Transverse colon (tissue), 4 donors: ENCODE data around the gene FAM131B. TPM values are rescaled to one million over a fixed set of nuclear protein-coding genes. Genes with fewer than 3 reads are reported as not detected.

Experiments
- DNase-seq: peaks from one replicate; pipeline ENCODE4 v3.0.0-alpha.2; 2019
- H3K27ac ChIP-seq, 4 donors: fragments of 200-600 bp; sonication (generic); 2 replicates each; pipeline ENCODE4 v1.5.1; 2016 to 2018; ENCODE audit warnings: inconsistent platforms in 4 of 4
- H3K27me3 ChIP-seq: fragments of 200-600 bp; sonication (generic); 2 replicates; pipeline ENCODE4 v1.5.1; 2017; ENCODE audit warnings: inconsistent platforms
- H3K36me3 ChIP-seq, 4 donors: fragments of 200-600 bp; sonication (generic); 2 replicates each; pipeline ENCODE4 v1.5.1; 2017 to 2019; ENCODE audit warnings: inconsistent platforms in 4 of 4
- H3K4me1 ChIP-seq, 4 donors: fragments of 200-600 bp; sonication (generic); 2 replicates each; pipeline ENCODE4 v1.5.1; 2017 to 2020; ENCODE audit warnings: inconsistent platforms in 4 of 4
- H3K4me3 ChIP-seq, 4 donors: fragments of 200-600 bp; sonication (generic); 1 replicate in 1 of 4; 2 replicates in 3 of 4; pipeline versions ENCODE4 v1.5.1 to v1.6.1; 2017 to 2019; ENCODE audit warnings: inconsistent platforms in 4 of 4
- H3K9me3 ChIP-seq, 2 donors: fragments of 200-600 bp; sonication (generic); 2 replicates each; pipeline ENCODE4 v1.5.1; 2017 to 2019; ENCODE audit warnings: inconsistent platforms in 2 of 2
- EP300 ChIP-seq: sonication (generic); formaldehyde crosslinking; IDR thresholded peaks from one replicate; pipeline ENCODE4 v1.6.1; 2017; ENCODE audit warnings: antibody characterized with exemption, low read depth
- POLR2A ChIP-seq: fragments of 450-650 bp; IDR thresholded peaks from one replicate; pipeline ENCODE4 v1.6.1; 2016; ENCODE audit warnings: antibody characterized with exemption, mild to moderate bottlenecking, moderate library complexity
- POLR2AphosphoS5 ChIP-seq, 3 donors: sonication (generic); formaldehyde crosslinking; IDR thresholded peaks; one replicate each; pipeline ENCODE4 v1.6.1; 2016; ENCODE audit warnings: antibody characterized with exemption in 3 of 3
- WGBS, 2 donors: methylation state at CpG; one replicate each; pipeline ENCODE4 v1.1.5; 2018; ENCODE audit warnings: low coverage in 1 of 2; 5-methylcytosine and 5-hydroxymethylcytosine counted together
- in situ Hi-C, 4 donors: fragments of 200-750 bp; cut with MboI; loops; one replicate each; pipeline versions ENCODE4 v1.15.0 to v1.15.1; 2017; ENCODE audit warnings: low sequenced_read_pairs in 3 of 4, low pct_ligation_motif_present in 1 of 4, low pct_unique_long_range_greater_than_20kb in 1 of 4
- intact Hi-C: fragments of 100-400 bp; cut with DNase I; formaldehyde crosslinking; loops from one replicate; pipeline ENCODE4 v1.15.1; 2023; ENCODE audit warnings: low total_unique reads
- total RNA-seq, 4 donors: library from RNA; depleted of rRNA; stranded (reverse); fragments of >200 nt; gene quantifications; one replicate each; pipeline ENCODE4 v1.1.0, GENCODE V29; 2016
- TF ChIP-seq, protein P1 (sequence below), 5 experiments: fragments of 200-600 bp in 3 of 5; fragments of 450-650 bp in 2 of 5; sonication (generic) in 3 of 5; IDR thresholded peaks; 1 replicate in 2 of 5; 2 replicates in 3 of 5; pipeline ENCODE4 v1.5.1; 2016 to 2017; ENCODE audit warnings: antibody characterized with exemption in 5 of 5, inconsistent platforms in 3 of 5, mild to moderate bottlenecking in 2 of 5, moderate library complexity in 1 of 5

Gene FAM131B
- total RNA-seq, 4 donors from 2014 or later: 2.2 to 33.4 (median 4.7) TPM

- TF ChIP-seq EP300 (no peak), POLR2A (no peak), POLR2AphosphoS5 (IDR thresholded peaks at IDR 0.05) (no peak)
- TF ChIP-seq, protein P1, sequence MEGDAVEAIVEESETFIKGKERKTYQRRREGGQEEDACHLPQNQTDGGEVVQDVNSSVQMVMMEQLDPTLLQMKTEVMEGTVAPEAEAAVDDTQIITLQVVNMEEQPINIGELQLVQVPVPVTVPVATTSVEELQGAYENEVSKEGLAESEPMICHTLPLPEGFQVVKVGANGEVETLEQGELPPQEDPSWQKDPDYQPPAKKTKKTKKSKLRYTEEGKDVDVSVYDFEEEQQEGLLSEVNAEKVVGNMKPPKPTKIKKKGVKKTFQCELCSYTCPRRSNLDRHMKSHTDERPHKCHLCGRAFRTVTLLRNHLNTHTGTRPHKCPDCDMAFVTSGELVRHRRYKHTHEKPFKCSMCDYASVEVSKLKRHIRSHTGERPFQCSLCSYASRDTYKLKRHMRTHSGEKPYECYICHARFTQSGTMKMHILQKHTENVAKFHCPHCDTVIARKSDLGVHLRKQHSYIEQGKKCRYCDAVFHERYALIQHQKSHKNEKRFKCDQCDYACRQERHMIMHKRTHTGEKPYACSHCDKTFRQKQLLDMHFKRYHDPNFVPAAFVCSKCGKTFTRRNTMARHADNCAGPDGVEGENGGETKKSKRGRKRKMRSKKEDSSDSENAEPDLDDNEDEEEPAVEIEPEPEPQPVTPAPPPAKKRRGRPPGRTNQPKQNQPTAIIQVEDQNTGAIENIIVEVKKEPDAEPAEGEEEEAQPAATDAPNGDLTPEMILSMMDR (IDR thresholded peaks at IDR 0.05): no peak
- DNase-seq: no peak
- in situ Hi-C loops: loop anchor here in 1 of 4 donors (10.0 kb wide), 1 partner anchor 163 kb away; no protein-coding TSS in a partner anchor
- peak overlapping the region; percentile 31 to 62 (median 52) for H3K4me3 ChIP-seq
- peak overlapping the region; percentile 50 to 82 (median 78) for H3K27ac ChIP-seq
- H3K4me1 ChIP-seq: peaks cover 10 to 38% (median 28%) of the 10 kb centered on the region in 4 donors
- no peaks in the 10 kb centered on the region for H3K27me3 ChIP-seq
- no peaks in the 10 kb centered on the region for H3K36me3 ChIP-seq
- 9% methylated on average over 19 of the region's 20 CpGs; no CpG with 5 or more reads in 1 of the 2 donors for WGBS, 2 donors
- intact Hi-C loops: no loop called here
- no peaks in the 10 kb centered on the region for H3K9me3 ChIP-seq
These were observed 45.8 kb upstream of the FAM131B start for GRCh38 chr7:143408252-143408685.

DNA sequence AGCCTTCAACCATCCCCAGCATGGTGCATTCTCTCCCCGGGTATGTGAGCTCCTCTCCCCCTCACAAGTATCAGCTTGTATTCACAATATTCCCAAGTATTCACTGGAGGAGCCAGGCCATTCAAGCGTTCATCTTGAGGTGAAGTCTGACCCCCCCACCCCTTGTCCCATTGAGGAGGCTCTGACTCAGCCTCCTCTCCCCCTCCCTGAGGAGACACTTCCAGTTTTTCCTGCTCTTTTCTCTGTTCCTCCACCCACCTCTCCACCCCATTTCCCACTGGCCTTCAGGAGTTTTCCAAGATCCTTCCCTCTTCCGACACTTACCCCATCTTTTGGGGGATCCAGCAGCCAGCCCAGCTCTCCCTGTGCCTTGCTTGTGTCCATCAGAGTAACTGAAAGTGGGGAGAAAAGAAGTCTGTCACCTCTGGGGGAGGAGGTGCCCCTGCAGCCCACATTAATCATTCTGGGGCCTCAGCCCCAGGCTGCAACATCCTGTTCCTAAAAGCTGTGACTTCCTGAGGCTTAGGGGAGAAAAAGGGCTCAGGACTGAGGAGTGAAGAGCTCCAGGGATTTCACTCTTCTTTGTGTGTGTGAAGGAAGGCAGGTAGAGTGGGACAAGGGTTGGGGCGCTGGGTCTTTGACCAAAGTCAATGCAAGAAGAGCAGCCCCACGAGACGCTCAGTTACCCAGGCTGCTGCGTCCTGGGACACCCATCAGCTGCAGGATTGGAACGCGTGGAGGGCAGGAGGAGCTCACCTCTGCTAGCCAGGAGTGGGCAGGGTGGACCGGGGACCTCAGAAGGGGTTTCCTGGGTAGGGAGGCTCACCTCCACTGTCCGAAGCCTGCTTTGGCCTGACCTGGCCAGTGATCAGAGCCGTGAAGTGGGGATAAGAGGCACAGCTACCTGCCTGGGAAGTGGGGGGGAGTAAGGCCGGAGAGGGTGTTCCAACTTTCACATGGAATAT is 45.1 kb upstream of the FAM131B start:
- DNase-seq: no peak

GRCh38 chr7:143406002-143406357 is 43.5 kb upstream of the FAM131B start:
- H3K27ac ChIP-seq: no peak overlapping the region
- H3K4me3 ChIP-seq: no peak overlapping the region
- intact Hi-C loops: loop anchor here (1.0 kb wide), 1 partner anchor 48 kb away; no protein-coding TSS in a partner anchor
- WGBS, 2 donors: 92 to 100% methylated on average over 1 to 3 of the region's 3 CpGs
- no peak for TF ChIP-seq POLR2A
- no peak for TF ChIP-seq EP300
- TF ChIP-seq POLR2AphosphoS5 (IDR thresholded peaks at IDR 0.05): no peak
- TF ChIP-seq, protein P1 (IDR thresholded peaks at IDR 0.05): no peak
- DNase-seq: no peak
- H3K36me3 ChIP-seq: no peaks in the 10 kb centered on the region
- no peaks in the 10 kb centered on the region for H3K9me3 ChIP-seq
- no peaks in the 10 kb centered on the region for H3K27me3 ChIP-seq
- in situ Hi-C loops: loop anchor here in 1 of 4 donors (10.0 kb wide), 1 partner anchor 161 kb away; no protein-coding TSS in a partner anchor
- H3K4me1 ChIP-seq: peaks cover 10 to 34% (median 28%) of the 10 kb centered on the region in 4 donors

More for the DNA sequence above, 45.1 kb upstream of the FAM131B start:
- in situ Hi-C loops: loop anchor here in 1 of 4 donors (10.0 kb wide), 1 partner anchor 163 kb away; no protein-coding TSS in a partner anchor
- intact Hi-C loops: no loop called here
- no peaks in the 10 kb centered on the region for H3K27me3 ChIP-seq
- WGBS, 2 donors: 42 to 58% methylated on average over 2 to 13 of the region's 13 CpGs
- peaks cover 10 to 38% (median 28%) of the 10 kb centered on the region in 4 donors for H3K4me1 ChIP-seq
- no peak for TF ChIP-seq POLR2AphosphoS5 (IDR thresholded peaks at IDR 0.05)
- TF ChIP-seq POLR2A: no peak
- TF ChIP-seq, protein P1 (IDR thresholded peaks at IDR 0.05): no peak
- TF ChIP-seq EP300: no peak
- H3K36me3 ChIP-seq: no peaks in the 10 kb centered on the region
- no peaks in the 10 kb centered on the region for H3K9me3 ChIP-seq
- peak overlapping the region; percentile 50 to 82 (median 78) for H3K27ac ChIP-seq
- H3K4me3 ChIP-seq: peak overlapping the region in 3 of 4 donors; percentile 48 to 62 (median 57)
